Measurements from ENCODE around the gene METAP1D.

The METAP1D gene

DNA sequence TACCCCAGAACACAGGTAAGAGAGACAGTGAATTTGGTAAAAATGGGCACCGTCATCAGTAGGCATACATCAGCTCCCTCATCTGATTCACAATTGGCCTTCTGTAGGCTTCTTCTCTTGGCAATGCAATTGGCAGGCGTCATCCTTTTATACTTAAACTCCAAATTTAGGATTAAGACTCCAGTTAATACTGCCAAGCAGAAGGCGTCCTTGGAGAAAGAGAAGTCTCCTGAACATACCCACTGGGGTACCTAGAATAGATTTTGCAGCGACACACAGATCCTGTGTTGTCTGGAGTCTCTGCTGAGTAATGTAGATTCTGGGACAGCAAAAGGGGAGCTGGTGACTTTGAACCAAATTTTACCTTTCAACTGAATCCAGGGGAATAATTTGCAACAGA, 592 bp upstream of the METAP1D start:
- DNase-seq = no peak

DNA sequence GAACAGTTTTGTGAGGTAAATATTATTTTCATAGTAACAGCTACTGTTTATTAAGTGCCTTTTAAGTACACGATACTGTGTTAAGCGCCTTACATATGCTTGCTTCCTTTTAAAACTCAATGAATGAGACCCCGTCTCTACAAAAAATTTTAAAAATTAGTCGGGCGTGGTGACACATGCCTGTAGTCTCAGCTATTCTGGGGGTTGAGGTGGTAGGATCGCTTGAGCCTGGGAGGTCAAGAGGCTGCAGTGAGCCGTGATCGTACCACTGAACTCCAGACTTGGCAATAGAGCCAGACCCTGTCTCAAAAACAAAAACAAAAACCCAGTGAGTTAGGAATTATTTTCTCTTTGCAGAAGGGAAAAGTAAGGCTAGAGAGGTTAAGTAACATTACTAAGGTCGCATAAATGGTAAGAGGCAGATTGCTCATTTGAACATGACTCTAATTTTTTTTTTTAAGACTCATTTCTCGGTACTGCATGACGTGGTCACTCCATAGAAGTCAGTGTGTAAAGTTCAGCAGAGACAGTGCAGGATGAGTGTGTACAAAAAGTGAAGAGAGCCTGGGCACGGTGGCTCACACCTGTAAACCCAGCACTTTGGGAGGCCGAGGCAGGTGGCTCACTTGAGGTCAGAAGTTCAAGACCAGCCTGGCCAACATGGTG, 1.1 kb downstream of the METAP1D start:
- DNase-seq = no peak

DNA sequence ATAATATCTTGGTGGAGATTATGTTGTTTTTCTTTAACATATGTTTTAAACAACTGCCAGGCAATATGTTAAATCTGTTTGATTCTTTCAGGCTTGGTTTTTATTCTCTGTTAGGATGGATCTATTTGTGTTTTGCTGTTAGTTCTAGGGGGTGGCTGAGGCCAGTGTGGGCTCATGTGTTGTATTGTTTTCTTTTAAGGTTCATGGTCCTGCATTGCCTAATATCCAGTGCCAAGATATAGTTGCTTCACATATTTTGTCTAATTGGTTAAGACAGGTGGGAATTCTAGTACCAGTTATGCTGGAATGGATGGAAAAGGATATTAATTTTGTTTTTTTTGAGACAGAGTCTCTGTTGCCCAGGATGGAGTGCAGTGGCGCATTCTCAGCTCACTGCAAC, 7.6 kb downstream of the METAP1D start:
- no peak for DNase-seq

DNA sequence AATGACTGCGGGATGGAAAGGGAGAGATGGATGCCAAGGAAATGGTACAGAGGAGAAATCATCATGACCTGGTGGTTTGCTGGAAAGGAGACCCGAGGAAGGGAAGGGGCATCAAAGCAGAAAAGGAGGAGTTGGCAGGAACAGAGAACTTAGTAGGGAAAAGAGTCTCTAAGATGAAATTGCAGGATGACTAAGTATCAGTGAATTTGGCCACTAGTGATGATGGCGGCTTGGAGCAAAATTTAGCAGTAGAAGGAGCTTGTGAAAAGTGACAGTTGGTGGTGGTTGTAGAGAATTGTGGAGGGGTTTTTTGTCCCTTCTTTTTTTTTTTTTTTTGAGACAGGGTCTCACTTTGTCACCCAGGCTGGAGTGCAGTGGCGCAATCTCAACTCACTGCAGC, 10.1 kb downstream of the METAP1D start:
- no peak for DNase-seq

DNA sequence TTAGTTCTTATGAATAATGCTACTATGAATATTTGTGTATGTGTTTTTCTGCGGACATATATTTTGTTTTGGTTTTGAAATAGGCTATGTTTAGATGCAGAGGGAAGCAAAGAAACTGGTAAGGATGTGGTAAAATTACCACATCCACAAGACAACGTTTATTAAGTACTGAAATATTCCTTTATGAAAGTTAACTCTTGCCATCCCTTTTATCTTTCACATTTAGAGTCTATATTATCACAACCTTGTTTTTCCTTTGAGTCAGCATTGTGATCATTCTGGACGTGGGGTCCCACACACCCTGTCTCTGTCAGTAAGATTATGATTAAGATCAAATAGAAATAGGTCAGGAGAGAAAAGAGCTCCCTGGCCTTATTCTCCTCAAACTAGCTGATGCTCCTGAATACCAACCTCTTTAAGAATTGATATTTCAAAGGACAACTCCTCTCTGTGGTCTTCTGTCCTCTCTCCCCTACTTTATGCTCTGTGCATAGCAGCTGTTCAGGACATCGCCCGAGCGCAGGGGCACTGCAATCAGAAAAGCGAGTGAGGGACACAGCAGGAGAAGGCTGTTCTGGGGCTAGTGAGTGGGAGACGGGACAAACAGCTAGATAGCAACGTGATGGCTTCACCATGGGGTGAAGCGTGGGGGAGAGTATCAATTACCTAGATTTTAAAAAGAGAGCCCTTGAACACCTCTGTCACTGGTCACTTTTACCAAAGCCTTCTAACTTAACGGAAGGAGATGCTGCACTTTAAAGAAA, 12.2 kb downstream of the METAP1D start:
- no peak for DNase-seq

DNA sequence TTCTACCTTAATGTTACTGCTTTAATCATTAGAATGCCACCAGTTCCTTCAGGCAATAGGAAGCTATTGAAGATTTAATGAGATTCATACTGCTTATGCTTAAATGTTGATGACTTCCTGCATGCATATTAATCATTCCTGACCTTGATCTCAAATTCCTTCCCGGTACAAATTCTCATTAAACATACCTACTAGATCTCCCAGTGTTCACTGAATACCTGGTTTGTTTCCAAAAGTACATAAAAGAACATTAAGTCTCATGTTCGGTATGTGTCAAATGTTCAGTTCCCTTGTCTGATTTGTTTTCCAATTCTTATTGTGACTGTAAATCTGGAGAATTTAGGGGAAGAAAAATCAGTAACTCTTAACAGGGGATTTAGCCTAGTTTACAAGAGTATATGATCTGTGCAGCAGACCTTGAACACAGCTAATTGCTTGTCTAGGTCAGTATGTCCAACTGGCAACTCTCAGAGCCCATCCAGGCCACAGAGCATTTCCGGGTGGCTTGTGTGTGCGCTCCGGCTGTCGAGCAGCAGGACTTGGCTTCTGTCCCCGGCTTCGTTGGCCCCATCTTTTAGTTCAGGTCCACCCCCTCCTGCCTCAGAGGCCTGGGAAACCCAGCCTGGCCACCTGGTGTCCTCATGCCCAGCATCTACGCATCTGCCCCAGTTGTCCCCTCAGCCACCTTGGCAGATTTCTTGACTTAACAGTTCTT, 13.1 kb downstream of the METAP1D start:
- DNase-seq = no peak

DNA sequence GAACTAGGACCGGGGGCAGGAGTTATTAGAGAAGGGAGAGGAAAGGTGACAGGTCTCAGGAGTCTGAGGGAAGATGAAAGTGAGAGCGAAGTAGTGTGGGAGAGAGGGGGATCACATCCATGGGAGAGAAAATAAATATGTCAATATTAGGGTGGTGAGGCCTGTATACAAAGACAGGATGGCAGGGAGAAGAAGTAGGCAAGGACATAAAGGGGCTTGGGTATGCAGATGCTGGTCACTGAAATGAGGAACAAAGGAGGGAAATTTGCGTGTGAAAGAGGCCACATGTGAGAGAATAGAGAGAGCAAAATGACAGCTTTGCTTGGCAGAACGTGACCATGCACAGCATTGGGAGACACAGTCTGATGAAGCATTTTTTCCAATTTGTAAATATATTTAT, 13.6 kb downstream of the METAP1D start:
- DNase-seq = no peak

DNA sequence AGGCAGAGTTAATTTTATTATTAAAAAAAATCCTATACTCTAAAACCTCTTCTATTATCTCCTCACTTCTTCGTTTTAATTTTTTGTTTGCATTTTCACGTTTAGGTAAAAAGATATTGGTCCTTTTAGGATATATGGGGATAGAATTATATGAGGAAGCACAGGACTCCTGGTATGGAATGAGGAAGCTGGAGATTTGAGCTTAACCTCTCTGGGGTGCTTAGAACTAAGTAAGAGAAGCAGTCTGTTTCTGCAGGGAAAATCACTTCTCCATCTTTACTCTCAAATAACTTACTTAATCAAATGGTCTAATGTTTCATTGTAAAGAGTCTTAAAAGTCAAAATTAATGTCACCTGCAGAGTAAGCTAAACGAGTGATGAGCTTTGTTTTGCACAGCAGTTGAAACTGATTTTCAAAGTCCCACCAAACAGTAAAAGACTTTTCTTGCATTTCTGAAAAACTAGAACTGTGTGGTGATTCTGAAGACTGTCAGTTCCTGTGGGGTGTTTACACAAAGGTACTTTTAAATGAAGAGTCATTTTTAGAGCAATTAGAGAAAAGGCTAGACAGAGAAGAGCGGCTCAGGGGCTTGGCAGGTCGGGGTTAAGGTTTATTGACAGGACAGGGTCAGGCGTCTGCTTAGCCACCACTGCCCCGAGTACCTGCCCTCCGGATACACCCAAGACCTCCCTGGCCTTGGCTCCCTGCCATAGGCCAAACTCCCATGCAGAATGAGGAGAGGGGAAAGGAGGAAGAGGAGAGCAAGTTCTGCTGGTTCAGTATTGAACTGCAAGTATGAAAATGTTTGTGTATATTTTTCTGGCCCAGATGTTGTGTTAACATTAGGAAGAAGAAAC, 21.6 kb downstream of the METAP1D start:
- no peak for DNase-seq

DNA sequence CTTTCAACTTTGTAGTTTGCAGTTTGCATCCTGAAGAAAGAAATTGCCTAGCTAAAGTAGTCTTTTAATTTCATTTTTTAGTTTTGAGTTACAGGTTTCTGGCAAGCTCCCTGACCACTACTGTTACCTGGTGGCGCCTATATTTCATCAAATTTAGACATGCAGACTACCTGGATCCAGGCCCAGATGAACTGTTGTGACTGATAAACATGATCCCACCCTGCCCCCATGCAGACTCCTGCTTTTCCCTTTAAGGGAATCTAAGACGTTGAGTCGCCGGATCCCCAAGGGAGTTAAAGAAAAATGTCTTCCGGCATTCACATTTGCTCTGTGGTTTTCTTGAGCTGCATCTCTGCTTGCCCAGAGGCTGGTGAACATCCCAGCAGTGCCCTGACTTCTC, 22.2 kb downstream of the METAP1D start:
- no peak for DNase-seq

DNA sequence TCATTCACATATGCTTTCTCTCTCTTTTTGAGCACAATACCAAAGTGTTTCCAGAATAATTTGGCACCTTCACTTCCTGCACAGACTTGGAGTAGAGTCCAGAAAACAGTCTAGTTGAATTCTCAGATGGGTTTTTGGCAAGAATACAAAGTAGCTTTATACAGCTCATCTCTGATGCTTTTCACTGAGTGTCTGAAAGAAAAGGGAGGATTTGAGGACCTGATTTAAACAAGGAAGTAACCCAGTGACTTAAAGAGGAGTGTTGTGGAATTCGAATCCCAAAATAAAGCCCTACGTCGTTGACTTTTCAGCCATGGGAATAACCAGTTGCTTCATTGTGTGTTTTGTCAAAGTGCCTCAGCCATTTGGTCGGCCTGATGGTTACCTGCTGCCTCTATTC, 31.8 kb downstream of the METAP1D start:
- DNase-seq = no peak

DNA sequence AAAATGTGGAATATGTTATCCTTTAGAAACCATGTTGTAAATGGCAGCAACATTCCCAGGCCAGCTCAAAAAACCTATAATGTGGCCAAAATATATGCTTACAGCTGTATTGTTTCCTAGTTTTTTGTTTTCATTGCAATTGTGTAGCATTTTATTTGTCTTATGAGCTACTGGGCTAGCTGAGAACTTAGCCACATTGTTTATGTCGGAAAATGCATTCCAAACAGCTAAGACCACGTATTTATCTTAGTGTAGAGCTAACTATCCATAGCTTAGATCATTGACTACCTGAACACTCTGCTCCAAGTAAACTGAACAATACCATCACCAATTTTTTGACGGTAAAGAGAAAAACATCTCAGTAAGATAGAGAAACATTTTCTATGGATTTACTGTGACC, 38.4 kb downstream of the METAP1D start:
- no peak for DNase-seq

DNA sequence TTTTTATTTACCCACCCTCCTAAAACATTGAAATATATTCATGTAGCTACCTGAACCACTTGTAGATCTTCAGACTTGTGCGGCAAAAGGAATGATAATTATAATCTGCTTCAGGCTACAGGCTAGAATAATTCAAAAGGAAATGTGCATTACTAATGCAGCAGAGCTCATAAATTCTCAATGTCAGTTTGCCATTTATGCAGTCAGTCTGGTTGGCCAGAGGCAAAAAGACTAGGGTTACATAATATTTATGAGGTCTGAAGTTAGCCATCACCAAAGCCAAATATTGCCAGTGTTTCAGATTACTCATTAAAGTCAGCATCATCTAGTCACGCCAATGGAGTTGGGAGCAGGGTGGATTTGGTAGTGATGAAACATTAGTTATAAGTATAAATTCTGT, 38.9 kb downstream of the METAP1D start:
- DNase-seq = no peak

DNA sequence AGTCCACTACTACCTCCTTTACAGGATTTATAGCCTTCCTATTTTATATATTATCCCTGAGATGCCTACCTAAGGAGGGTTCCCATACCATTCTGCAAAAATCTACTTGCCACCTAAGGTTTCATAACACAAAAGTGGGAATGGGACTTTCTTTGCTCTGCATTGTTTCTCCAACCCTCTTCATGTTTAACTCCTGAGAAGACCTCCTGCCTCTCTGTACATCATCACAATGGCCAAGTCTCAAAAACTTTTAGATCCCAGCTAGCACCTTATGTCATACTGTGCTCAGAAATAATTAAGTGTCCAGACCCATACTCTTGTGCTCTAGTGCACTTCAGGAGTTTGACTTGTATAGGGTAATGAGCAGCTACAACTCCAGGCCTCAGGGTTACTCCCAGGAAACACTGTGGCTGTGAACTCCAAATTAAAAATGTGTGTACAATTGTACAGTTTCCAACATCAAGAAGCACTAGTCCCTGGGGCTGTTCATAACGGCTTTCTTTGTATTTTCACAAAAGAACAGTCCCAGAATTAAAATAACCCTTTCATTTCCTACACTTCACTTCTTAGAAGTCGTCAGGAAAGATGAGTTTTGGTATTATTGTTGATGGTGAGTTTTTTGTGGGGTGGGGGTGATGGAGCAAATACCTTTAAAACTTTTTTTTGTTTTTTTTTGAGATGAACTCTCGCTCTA, 39.4 kb downstream of the METAP1D start:
- DNase-seq = no peak

DNA sequence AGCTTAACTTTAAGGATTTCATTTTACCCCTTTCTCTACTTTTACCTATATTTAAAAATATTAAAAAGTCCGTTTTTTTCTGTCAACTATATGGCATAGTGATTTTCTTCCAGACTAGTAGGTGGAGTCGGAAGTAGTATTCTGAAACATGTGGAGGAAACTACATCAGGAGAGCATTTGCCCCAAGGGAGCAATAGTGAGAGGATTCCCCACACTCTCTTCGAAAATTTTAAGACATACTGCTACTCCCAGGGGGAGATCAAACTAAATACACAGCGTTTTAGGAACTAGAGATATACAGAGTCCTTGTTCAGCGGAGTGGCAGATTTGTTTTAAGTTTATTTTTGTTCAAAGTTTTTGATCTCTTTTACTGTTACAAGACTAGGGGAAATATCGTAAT, 40.6 kb downstream of the METAP1D start:
- no peak for DNase-seq

DNA sequence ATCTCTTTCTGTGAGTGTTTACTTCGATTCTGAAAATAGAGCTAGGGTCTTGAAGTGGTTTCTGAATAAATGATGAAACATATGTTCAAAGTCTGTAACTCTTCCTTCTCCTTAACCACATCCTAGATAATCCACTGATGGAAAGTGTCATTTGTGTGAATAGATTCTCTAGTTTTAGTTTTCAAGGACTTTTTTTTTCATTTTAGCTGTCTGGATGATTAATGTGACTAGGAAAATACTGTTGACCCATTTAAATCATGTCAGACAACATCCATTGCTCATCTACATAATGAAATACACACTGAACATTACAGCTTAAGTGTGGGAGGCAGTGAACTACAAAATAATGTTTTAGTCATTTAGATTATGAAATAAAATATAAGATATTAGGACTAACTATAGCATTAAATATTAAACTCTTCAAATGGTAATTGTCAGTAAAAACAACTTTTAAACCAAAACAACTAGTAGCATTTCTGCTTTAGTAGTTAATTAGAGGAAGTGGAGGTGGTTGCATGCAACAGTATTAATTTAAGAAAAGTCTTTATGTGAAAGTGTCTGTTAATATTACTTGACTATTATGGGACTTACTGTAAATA, 46.4 kb downstream of the METAP1D start:
- peak; percentile 9 for DNase-seq

DNA sequence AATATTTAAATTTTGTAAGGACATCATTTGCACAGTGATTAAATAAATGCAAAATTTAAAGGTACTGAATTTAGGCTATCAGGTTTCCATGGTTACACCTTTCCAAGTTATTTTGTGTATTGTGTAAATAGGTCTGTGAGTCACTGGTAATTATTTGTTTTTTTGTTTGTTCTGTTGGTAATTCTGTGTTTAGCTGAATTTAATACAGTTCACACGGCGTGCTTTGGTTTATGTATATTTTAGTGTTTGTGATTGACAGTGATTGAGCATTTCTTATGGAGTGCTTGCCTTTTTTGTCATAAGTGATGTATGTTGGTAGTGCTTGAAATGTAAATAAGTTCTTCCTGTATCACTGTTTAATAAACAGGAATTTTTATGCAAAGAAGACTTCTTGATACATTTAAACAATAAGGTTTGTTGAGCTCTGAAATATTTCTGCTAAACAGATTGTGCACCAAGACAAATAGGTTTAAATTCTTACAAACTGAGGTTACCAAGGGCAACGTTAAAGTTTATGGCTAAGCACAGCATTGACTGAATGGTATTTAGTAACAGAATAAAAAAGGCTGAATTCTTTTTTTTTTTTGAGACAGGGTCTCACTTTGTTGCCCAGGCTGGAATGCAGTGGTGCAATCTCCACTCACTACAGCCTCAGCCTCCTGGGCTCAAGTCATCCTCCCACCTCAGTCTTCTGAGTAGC, 47.3 kb downstream of the METAP1D start:
- peak; percentile 9 for DNase-seq

DNA sequence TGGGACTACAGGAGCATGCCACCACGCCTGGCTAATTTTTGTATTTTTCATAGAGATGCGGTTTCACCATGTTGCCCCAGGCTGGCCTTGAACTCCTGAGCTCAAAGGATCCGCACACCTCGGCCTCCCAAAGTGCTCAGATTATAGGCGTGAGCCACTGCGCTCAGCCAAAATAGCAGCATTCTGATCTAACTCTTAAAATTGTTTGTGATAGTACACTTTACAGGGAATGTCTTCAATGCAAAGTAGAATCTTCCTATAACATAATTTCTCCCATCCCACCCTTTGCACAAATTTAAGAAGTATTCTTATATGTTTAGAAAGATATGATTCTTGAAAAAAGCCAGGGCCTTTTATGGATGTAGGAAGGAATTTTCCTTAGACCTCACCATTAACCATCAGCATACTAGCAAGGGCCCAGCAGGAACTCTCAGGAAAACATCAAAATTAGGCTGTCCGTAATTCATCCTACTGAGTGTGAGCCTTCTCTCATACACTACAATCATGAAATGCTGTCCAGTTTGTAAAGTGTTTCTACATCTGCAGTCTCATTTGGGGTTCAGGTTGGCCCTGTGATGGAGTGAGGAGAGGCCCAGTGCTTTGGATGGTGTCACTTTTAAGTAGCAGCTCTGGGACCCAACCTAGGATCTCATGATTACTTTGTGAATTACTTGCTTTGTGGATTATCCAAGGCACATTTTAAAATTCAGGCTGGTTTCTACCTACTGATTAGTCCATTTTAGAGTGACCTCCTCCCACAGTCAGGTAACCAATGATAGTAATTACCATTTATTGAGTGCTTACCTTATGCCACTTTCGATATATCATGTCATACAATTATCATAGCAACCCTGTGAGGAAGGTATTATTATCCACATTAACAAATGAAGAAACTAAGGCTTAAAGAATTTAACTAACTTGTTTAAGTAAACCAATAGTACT, 48.1 kb downstream of the METAP1D start:
- DNase-seq = no peak

DNA sequence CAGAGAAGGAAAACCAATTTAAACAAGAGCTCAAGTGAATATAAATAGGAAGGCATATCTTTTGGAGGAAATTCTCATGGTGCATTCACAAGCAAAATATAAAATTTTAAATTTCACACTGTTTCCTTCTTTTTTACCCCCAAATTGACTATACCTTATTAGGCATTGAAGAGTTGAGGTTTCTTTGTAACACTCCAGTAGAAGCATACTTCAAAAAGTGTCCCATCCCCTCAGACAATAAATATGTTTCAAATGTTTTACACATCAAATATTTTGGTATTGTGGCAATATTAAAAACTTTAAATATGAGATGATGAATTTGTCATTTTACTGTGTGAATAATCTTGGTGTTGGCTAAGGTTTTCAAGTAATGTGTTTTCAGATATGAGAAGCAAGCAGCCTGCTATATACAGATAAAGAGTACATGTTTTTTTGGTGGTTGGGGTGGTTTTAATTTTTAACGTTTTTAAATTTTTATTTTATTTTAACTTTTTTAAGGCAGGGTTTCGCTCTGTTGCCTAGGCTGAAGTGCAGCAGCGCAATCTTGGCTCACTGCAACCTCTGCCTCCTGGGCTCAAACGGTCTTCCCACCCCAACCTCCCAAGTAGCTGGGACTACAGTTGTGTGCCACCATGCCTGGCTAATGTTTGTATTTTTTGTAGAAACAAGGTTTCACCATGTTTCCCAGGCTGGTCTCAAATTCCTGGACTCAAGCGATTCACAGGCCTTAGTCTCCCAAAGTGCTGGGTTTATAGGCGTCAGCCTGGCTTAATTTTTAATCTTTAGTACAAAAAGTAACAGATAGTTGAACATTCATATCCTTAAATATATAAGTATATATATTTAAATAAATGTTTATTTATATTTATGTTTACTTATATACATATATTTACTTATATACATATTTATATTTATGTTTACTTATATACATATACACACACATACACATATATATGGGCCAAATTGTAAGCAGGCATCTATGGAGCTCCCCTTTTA, 49.1 kb downstream of the METAP1D start:
- DNase-seq = no peak

DNA sequence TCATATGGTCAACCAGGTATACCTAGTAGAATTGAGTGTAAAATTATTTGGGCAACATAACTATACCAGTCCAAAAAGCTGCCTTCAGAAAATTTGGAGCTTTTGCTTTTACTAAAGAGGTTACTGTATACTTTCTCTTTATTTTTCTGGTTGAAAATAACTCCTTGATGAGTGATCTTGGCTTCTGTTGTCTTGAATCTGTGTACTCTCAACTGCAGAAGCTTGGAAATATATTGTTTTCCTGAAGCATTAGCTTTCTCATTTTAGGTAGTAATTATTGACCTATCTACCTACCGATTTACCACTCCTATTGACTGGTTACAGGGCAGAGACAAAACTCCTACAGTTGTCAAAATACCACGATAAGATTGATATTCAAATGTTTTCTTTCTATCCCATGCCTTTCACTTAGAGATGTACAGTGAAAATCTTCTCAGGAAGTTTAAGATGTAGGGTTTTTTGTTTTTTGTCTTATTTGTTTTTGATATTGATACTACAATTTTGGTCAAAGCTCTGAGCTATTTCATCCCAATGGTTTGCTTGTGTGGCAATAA, 49.9 kb downstream of the METAP1D start:
- DNase-seq = no peak
